SK-N-SH (cell line): ENCODE measurements around the gene LPP. TPM values are rescaled to one million over a fixed set of nuclear protein-coding genes. Genes with fewer than 3 reads are reported as not detected.

Source experiments
- CTCF ChIA-PET: fragments of 300-600, 350-600 bp; formaldehyde crosslinking; extraction: SDS; loops from one replicate; lab custom pipeline; 2021; lab: Yijun Ruan, JAX
- POLR2A ChIA-PET: fragments of 350-600 bp; sonication (Branson Sonifier 250); formaldehyde crosslinking; extraction: SDS; loops from one replicate; lab custom pipeline; 2020; ENCODE audit warnings: antibody characterized with exemption, inconsistent platforms; lab: Yijun Ruan, JAX
- DNase-seq: peaks from one replicate; pipeline ENCODE4 v3.0.0; 2012
- H2AFZ ChIP-seq: fragments of 200-600 bp; sonication (generic); 2 replicates; pipeline ENCODE4 v1.8.1; 2016; ENCODE audit warnings: antibody characterized with exemption, mild to moderate bottlenecking, low read depth
- H3F3A ChIP-seq: fragments of 200-600 bp; sonication (generic); replicated peaks from 2 replicates; pipeline ENCODE3; 2016; ENCODE audit warnings: antibody characterized with exemption, mild to moderate bottlenecking; ENCODE audit not compliant: insufficient read depth
- H3K27ac ChIP-seq, 2 experiments: fragments of 200-500 bp in 1 of 2; fragments of 200-600 bp in 1 of 2; sonication (Bioruptor generic) in 1 of 2; sonication (generic), shearing (Covaris generic) in 1 of 2; 2 replicates each; pipeline versions ENCODE4 v1.5.1 to v1.6.1; 2014 to 2016; ENCODE audit warnings: low read depth in 2 of 2, inconsistent platforms in 1 of 2, low read length in 1 of 2, mild to moderate bottlenecking in 1 of 2, mixed read lengths in 1 of 2
- H3K27me3 ChIP-seq: fragments of 200-600 bp; sonication (generic), shearing (Covaris generic); 2 replicates; pipeline ENCODE4 v1.6.1; 2016; ENCODE audit warnings: mixed run types; ENCODE audit not compliant: insufficient read depth
- H3K36me3 ChIP-seq, 2 experiments: fragments of 200-500 bp in 1 of 2; fragments of 200-600 bp in 1 of 2; sonication (Bioruptor generic) in 1 of 2; sonication (generic) in 1 of 2; replicated peaks in 1 of 2; 2 replicates each; pipeline versions ENCODE3 to v1.5.1; 2014 to 2016; ENCODE audit warnings: low read length in 1 of 2, mild to moderate bottlenecking in 1 of 2; ENCODE audit not compliant: insufficient read depth in 2 of 2, control insufficient read depth in 1 of 2
- H3K4me1 ChIP-seq, 2 experiments: fragments of 200-500 bp in 1 of 2; fragments of 200-600 bp in 1 of 2; sonication (Bioruptor generic) in 1 of 2; sonication (generic), shearing (Covaris generic) in 1 of 2; 2 replicates each; pipeline versions ENCODE4 v1.5.1 to v1.6.1; 2014 to 2016; ENCODE audit warnings: low read depth in 1 of 2, low read length in 1 of 2, mixed run types in 1 of 2; ENCODE audit not compliant: insufficient read depth in 2 of 2, control insufficient read depth in 1 of 2
- H3K4me2 ChIP-seq: fragments of 200-600 bp; sonication (generic), shearing (Covaris generic); 2 replicates; pipeline ENCODE4 v1.6.1; 2017; ENCODE audit warnings: mixed run types
- H3K4me3 ChIP-seq, 2 experiments: fragments of 200-500 bp in 1 of 2; fragments of 200-600 bp in 1 of 2; sonication (Bioruptor generic) in 1 of 2; sonication (generic), shearing (Covaris generic) in 1 of 2; 2 replicates each; pipeline versions ENCODE4 v1.5.1 to v1.8.1; 2014 to 2016; ENCODE audit warnings: low read depth in 2 of 2, inconsistent platforms in 1 of 2, low read length in 1 of 2, mild to moderate bottlenecking in 1 of 2, mixed read lengths in 1 of 2, moderate library complexity in 1 of 2
- H3K79me2 ChIP-seq: fragments of 200-600 bp; sonication (generic); 2 replicates; pipeline ENCODE4 v1.8.1; 2017; ENCODE audit warnings: mild to moderate bottlenecking; ENCODE audit not compliant: insufficient read depth
- H3K9ac ChIP-seq: fragments of 200-600 bp; sonication (generic); 2 replicates; pipeline ENCODE4 v1.6.1; 2017; ENCODE audit warnings: mixed run types
- H3K9me2 ChIP-seq: fragments of 200-600 bp; sonication (generic); 2 replicates; pipeline ENCODE4 v1.6.1; 2017; ENCODE audit warnings: mixed run types
- H3K9me3 ChIP-seq: fragments of 200-600 bp; sonication (generic); 2 replicates; pipeline ENCODE4 v1.6.1; 2017; ENCODE audit warnings: mixed run types, mild to moderate bottlenecking, moderate library complexity
- H4K20me1 ChIP-seq: fragments of 200-600 bp; sonication (generic); 2 replicates; pipeline ENCODE4 v1.6.1; 2017; ENCODE audit warnings: mild to moderate bottlenecking, mixed run types; ENCODE audit not compliant: insufficient read depth
- FOSL2 ChIP-seq: IDR thresholded peaks from 2 replicates; pipeline ENCODE4 v1.4.0; 2012; ENCODE audit warnings: low read depth, mild to moderate bottlenecking, moderate library complexity, borderline replicate concordance
- RXRA ChIP-seq: IDR thresholded peaks from 2 replicates; pipeline ENCODE4 v1.4.0; 2012; ENCODE audit warnings: low read depth, mild to moderate bottlenecking, borderline replicate concordance
- SMC3 ChIP-seq: IDR thresholded peaks from 2 replicates; pipeline ENCODE4 v1.6.1; 2012; ENCODE audit warnings: low read depth, low read length, improper control_type of control experiment
- TAF1 ChIP-seq: IDR thresholded peaks from 2 replicates; pipeline ENCODE4 v1.6.1; 2012; ENCODE audit warnings: low read depth, mild to moderate bottlenecking, low read length, moderate library complexity, borderline replicate concordance
- TCF12 ChIP-seq: IDR thresholded peaks from 2 replicates; pipeline ENCODE4 v1.4.0; 2012
- YY1 ChIP-seq: IDR thresholded peaks from 2 replicates; pipeline ENCODE4 v1.4.0; 2012; ENCODE audit warnings: low read depth, mild to moderate bottlenecking
- WGBS: methylation state at CpG from one replicate; pipeline ENCODE4 v1.1.6; 2017; ENCODE audit warnings: low lambda C conversion rate; 5-methylcytosine and 5-hydroxymethylcytosine counted together
- polyA plus RNA-seq, 3 experiments: library from polyadenylated mRNA; depleted of rRNA; stranded (reverse); fragments of >200 nt; gene quantifications; 2 replicates each; pipeline ENCODE4 v1.2.3, GENCODE V29; 2012
- TF ChIP-seq, protein P1 (sequence below): IDR thresholded peaks from 2 replicates; pipeline ENCODE4; 2012
- TF ChIP-seq, protein P2 (sequence below): fragments of 200-600 bp; sonication (generic); IDR thresholded peaks from 2 replicates; pipeline ENCODE4 v1.6.1; 2017; ENCODE audit warnings: antibody characterized with exemption, mild to moderate bottlenecking, moderate library complexity
- TF ChIP-seq, protein P3 (sequence below): IDR thresholded peaks from 2 replicates; pipeline ENCODE4 v1.4.0; 2012; ENCODE audit warnings: low read depth, borderline replicate concordance
- TF ChIP-seq, protein P4 (sequence below): fragments of 150-350 bp; IDR thresholded peaks from 2 replicates; pipeline ENCODE4 v1.6.1; 2017; ENCODE audit warnings: antibody characterized with exemption, low read length, low read depth, borderline replicate concordance

The LPP gene
- polyA plus RNA-seq, 1 of the 3 experiments (the other 2 are of a cell fraction) = 6.6 TPM

DNA sequence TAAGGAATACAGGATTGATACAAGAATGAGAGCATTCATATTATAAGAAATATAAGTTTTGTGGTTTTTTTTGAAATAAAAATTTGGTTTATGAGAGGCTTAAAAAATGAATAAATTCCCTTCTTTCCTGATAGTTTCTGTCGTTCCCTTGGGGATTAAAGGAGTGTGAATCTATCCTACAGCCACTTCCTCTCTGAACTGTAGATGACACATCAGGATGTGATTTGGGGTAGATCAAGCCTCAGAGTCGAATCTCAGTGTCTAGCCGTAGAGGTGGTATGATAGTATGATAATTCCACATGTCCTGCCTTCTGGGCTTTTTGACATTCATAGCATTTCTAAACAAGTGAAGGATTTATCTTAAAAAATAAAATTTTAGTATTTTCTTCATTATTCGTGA, 343.1 kb downstream of the LPP start:
- H3K4me1 ChIP-seq = peaks cover 0 to 16% of the 10 kb centered on the region in 2 experiments; a peak in 1 of 4 replicates
- DNase-seq = no peak
- no peak overlapping the region for H3K4me2 ChIP-seq
- H3K36me3 ChIP-seq = peaks cover 0 to 2% of the 10 kb centered on the region in 2 experiments
- no peak overlapping the region for H2AFZ ChIP-seq
- 22% methylated on average over 4 of the region's 4 CpGs for WGBS
- peak overlapping the region in 1 of 2 experiments; percentile 28; a peak in 2 of 4 replicates for H3K27ac ChIP-seq
- CTCF ChIA-PET = no interaction called here
- H3K9me2 ChIP-seq = no peaks in the 10 kb centered on the region
- no peaks in the 10 kb centered on the region for H3K9me3 ChIP-seq
- peaks cover 26% of the 10 kb centered on the region for H3F3A ChIP-seq
- POLR2A ChIA-PET = no interaction called here
- TF ChIP-seq YY1 = no peak
- TF ChIP-seq, protein P1, sequence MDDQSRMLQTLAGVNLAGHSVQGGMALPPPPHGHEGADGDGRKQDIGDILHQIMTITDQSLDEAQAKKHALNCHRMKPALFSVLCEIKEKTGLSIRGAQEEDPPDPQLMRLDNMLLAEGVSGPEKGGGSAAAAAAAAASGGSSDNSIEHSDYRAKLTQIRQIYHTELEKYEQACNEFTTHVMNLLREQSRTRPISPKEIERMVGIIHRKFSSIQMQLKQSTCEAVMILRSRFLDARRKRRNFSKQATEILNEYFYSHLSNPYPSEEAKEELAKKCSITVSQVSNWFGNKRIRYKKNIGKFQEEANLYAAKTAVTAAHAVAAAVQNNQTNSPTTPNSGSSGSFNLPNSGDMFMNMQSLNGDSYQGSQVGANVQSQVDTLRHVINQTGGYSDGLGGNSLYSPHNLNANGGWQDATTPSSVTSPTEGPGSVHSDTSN = 0 out of 2 replicates have a peak, but pooled peaks have one; percentile 12
- TF ChIP-seq, protein P2, sequence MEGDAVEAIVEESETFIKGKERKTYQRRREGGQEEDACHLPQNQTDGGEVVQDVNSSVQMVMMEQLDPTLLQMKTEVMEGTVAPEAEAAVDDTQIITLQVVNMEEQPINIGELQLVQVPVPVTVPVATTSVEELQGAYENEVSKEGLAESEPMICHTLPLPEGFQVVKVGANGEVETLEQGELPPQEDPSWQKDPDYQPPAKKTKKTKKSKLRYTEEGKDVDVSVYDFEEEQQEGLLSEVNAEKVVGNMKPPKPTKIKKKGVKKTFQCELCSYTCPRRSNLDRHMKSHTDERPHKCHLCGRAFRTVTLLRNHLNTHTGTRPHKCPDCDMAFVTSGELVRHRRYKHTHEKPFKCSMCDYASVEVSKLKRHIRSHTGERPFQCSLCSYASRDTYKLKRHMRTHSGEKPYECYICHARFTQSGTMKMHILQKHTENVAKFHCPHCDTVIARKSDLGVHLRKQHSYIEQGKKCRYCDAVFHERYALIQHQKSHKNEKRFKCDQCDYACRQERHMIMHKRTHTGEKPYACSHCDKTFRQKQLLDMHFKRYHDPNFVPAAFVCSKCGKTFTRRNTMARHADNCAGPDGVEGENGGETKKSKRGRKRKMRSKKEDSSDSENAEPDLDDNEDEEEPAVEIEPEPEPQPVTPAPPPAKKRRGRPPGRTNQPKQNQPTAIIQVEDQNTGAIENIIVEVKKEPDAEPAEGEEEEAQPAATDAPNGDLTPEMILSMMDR = no peak
- TF ChIP-seq, protein P3, sequence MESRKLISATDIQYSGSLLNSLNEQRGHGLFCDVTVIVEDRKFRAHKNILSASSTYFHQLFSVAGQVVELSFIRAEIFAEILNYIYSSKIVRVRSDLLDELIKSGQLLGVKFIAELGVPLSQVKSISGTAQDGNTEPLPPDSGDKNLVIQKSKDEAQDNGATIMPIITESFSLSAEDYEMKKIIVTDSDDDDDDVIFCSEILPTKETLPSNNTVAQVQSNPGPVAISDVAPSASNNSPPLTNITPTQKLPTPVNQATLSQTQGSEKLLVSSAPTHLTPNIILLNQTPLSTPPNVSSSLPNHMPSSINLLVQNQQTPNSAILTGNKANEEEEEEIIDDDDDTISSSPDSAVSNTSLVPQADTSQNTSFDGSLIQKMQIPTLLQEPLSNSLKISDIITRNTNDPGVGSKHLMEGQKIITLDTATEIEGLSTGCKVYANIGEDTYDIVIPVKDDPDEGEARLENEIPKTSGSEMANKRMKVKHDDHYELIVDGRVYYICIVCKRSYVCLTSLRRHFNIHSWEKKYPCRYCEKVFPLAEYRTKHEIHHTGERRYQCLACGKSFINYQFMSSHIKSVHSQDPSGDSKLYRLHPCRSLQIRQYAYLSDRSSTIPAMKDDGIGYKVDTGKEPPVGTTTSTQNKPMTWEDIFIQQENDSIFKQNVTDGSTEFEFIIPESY = no peak
- peak; percentile 24; the same call in 1 of the 2 replicates for TF ChIP-seq FOSL2
- no peak for TF ChIP-seq TCF12
- no peak overlapping the region for H3K9ac ChIP-seq
- H3K27me3 ChIP-seq = no peaks in the 10 kb centered on the region
- H3K4me3 ChIP-seq = no peak overlapping the region
- H4K20me1 ChIP-seq = no peaks in the 10 kb centered on the region
- H3K79me2 ChIP-seq = peaks cover 64% of the 10 kb centered on the region

DNA sequence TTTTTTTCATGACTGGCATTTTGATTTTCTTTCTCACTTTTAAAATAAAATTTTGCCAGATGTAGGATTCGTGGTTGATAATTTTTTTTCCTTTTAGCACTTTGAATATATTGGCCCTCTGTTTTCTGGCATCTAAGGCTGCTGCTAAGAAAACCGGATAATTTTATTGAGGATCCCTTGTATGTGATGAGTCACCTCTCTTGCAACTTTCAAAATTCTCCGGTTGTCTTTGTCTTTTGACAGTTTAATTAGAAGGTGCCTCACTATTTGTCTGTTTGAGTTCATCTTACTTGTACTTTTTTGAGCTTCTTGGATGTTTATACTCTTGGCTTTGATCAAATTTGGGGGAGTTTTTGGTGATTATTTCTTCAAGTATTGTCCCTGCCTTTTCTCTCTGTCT, 349.7 kb downstream of the LPP start:
- Histone ChIP-seq H3K4me3 (no peak overlapping the region), H3K9ac (no peak overlapping the region), H2AFZ (no peak overlapping the region), H4K20me1 (peaks cover 7% of the 10 kb centered on the region; the same call in 1 of the 2 replicates), H3K4me1 (peaks cover 2 to 19% of the 10 kb centered on the region in 2 experiments; a peak in 3 of 4 replicates), H3F3A (peaks cover 18% of the 10 kb centered on the region), H3K4me2 (no peak overlapping the region), H3K36me3 (peaks cover 0 to 28% of the 10 kb centered on the region in 2 experiments), H3K27me3 (no peaks in the 10 kb centered on the region), H3K9me3 (peaks cover 7% of the 10 kb centered on the region), H3K79me2 (peaks cover 75% of the 10 kb centered on the region), H3K27ac (no peak overlapping the region), H3K9me2 (no peaks in the 10 kb centered on the region)
- POLR2A ChIA-PET = no interaction called here
- CTCF ChIA-PET = no interaction called here
- TF ChIP-seq SMC3 (no peak), TAF1 (no peak), RXRA (no peak)
- TF ChIP-seq, protein P2 = no peak
- TF ChIP-seq, protein P4, sequence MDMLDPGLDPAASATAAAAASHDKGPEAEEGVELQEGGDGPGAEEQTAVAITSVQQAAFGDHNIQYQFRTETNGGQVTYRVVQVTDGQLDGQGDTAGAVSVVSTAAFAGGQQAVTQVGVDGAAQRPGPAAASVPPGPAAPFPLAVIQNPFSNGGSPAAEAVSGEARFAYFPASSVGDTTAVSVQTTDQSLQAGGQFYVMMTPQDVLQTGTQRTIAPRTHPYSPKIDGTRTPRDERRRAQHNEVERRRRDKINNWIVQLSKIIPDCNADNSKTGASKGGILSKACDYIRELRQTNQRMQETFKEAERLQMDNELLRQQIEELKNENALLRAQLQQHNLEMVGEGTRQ = no peak
- DNase-seq = no peak
- 30% methylated on average over 3 of the region's 3 CpGs for WGBS
